Stimulated activated naive CD8-positive, alpha-beta T cell treated with anti-CD3 and anti-CD28 coated beads, Interleukin-15, Interleukin-2, amounts not matched to agents 100 ng/mL and 50 ng/mL, for 24 hours (primary cell): Measurements from ENCODE around the gene RTKN.
"Not testable (repeated sequence)": the region's sequence is repeated elsewhere in the genome, so short reads cannot be mapped to it uniquely, and the experiment has no call there.

Source experiments
- H3K27ac Mint-ChIP-seq: one replicate; pipeline ENCODE4 v1.8.0; 2021; ENCODE audit warnings: mild to moderate bottlenecking, mixed read lengths
- H3K27me3 Mint-ChIP-seq: one replicate; pipeline ENCODE4 v1.8.0; 2021; ENCODE audit warnings: mixed read lengths
- H3K36me3 Mint-ChIP-seq: one replicate; pipeline ENCODE4 v1.8.0; 2021; ENCODE audit warnings: low read depth, mixed read lengths
- H3K4me1 Mint-ChIP-seq: one replicate; pipeline ENCODE4 v1.8.0; 2021; ENCODE audit warnings: low read depth, mixed read lengths
- H3K4me3 Mint-ChIP-seq: one replicate; pipeline ENCODE4 v1.8.0; 2021; ENCODE audit warnings: mild to moderate bottlenecking, mixed read lengths
- H3K9me3 Mint-ChIP-seq: one replicate; pipeline ENCODE4 v1.8.0; 2021; ENCODE audit warnings: mixed read lengths

The RTKN gene

GRCh38 chr2:74471332-74472065 is 29.8 kb upstream of the RTKN start:
- H3K27ac Mint-ChIP-seq: peak overlapping the region; percentile 96
- H3K36me3 Mint-ChIP-seq: peaks cover 36% of the 10 kb centered on the region
- no peaks in the 10 kb centered on the region for H3K9me3 Mint-ChIP-seq
- H3K4me3 Mint-ChIP-seq: peak overlapping the region; percentile 96
- H3K27me3 Mint-ChIP-seq: no peaks in the 10 kb centered on the region
- H3K4me1 Mint-ChIP-seq: peaks cover 27% of the 10 kb centered on the region

GRCh38 chr2:74470742-74471141 is 29.0 kb upstream of the RTKN start:
- Mint-ChIP-seq H3K36me3 (peaks cover 35% of the 10 kb centered on the region), H3K4me3 (peak overlapping the region; percentile 57), H3K4me1 (peaks cover 32% of the 10 kb centered on the region), H3K27ac (peak overlapping the region; percentile 75)
- H3K27me3 Mint-ChIP-seq, H3K9me3 Mint-ChIP-seq: not testable (repeated sequence)

GRCh38 chr2:74464406-74464805 is 22.7 kb upstream of the RTKN start:
- H3K27me3 Mint-ChIP-seq: no peaks in the 10 kb centered on the region
- no peaks in the 10 kb centered on the region for H3K9me3 Mint-ChIP-seq
- H3K4me3 Mint-ChIP-seq: peak overlapping the region; percentile 97
- H3K36me3 Mint-ChIP-seq: peaks cover 11% of the 10 kb centered on the region
- peak overlapping the region; percentile 71 for H3K27ac Mint-ChIP-seq
- H3K4me1 Mint-ChIP-seq: peaks cover 30% of the 10 kb centered on the region

- H3K27me3 Mint-ChIP-seq: no peaks in the 10 kb centered on the region
- no peak overlapping the region for H3K4me3 Mint-ChIP-seq
- no peaks in the 10 kb centered on the region for H3K9me3 Mint-ChIP-seq
- H3K36me3 Mint-ChIP-seq: peaks cover 11% of the 10 kb centered on the region
- H3K27ac Mint-ChIP-seq: no peak overlapping the region
- peaks cover 44% of the 10 kb centered on the region for H3K4me1 Mint-ChIP-seq
These were observed 21.0 kb upstream of the RTKN start for GRCh38 chr2:74462786-74463105.

- no peak overlapping the region for H3K4me3 Mint-ChIP-seq
- H3K27me3 Mint-ChIP-seq: no peaks in the 10 kb centered on the region
- no peaks in the 10 kb centered on the region for H3K9me3 Mint-ChIP-seq
- H3K27ac Mint-ChIP-seq: no peak overlapping the region
- H3K4me1 Mint-ChIP-seq: peaks cover 45% of the 10 kb centered on the region
- peaks cover 12% of the 10 kb centered on the region for H3K36me3 Mint-ChIP-seq
These were observed 20.5 kb upstream of the RTKN start for GRCh38 chr2:74462054-74462785.

- H3K4me1 Mint-ChIP-seq: peaks cover 53% of the 10 kb centered on the region
- H3K9me3 Mint-ChIP-seq: no peaks in the 10 kb centered on the region
- no peak overlapping the region for H3K27ac Mint-ChIP-seq
- peaks cover 18% of the 10 kb centered on the region for H3K36me3 Mint-ChIP-seq
- no peaks in the 10 kb centered on the region for H3K27me3 Mint-ChIP-seq
- H3K4me3 Mint-ChIP-seq: no peak overlapping the region
These were observed 19.7 kb upstream of the RTKN start for GRCh38 chr2:74461187-74462053.

- not testable (repeated sequence) for H3K27me3 Mint-ChIP-seq, H3K9me3 Mint-ChIP-seq
- Mint-ChIP-seq H3K27ac (peak overlapping the region; percentile 52), H3K4me3 (peak overlapping the region; percentile 96), H3K4me1 (peaks cover 59% of the 10 kb centered on the region), H3K36me3 (peaks cover 27% of the 10 kb centered on the region)
These were observed 18.4 kb upstream of the RTKN start for GRCh38 chr2:74460187-74460586.

GRCh38 chr2:74459503-74460118 is 17.9 kb upstream of the RTKN start:
- Mint-ChIP-seq H3K27ac (peak overlapping the region; percentile 52), H3K4me3 (peak overlapping the region; percentile 96), H3K4me1 (peaks cover 65% of the 10 kb centered on the region), H3K36me3 (peaks cover 30% of the 10 kb centered on the region)
- H3K27me3 Mint-ChIP-seq, H3K9me3 Mint-ChIP-seq: not testable (repeated sequence)

GRCh38 chr2:74458938-74459363 is 17.2 kb upstream of the RTKN start:
- H3K27me3 Mint-ChIP-seq: no peaks in the 10 kb centered on the region
- peaks cover 30% of the 10 kb centered on the region for H3K36me3 Mint-ChIP-seq

GRCh38 chr2:74458132-74458937 is 16.6 kb upstream of the RTKN start, which contains the start of gene WBP1:
TSS of gene WBP1 (plus strand) at chr2:74458438. CDS start at chr2:74458603, 165 bp downstream.
- H3K9me3 Mint-ChIP-seq: no peaks in the 10 kb centered on the region
- peaks cover 63% of the 10 kb centered on the region for H3K4me1 Mint-ChIP-seq
- H3K27me3 Mint-ChIP-seq: no peaks in the 10 kb centered on the region
- H3K4me3 Mint-ChIP-seq: peak within 1 kb of the TSS; percentile 96
- peaks cover 29% of the 10 kb centered on the region for H3K36me3 Mint-ChIP-seq
- peak within 1 kb of the TSS; percentile 98 for H3K27ac Mint-ChIP-seq

More at GRCh38 chr2:74458938-74459363, 17.2 kb upstream of the RTKN start:
- no peaks in the 10 kb centered on the region for H3K9me3 Mint-ChIP-seq
- peak overlapping the region; percentile 98 for H3K27ac Mint-ChIP-seq
- H3K4me3 Mint-ChIP-seq: peak overlapping the region; percentile 96
- H3K4me1 Mint-ChIP-seq: peaks cover 67% of the 10 kb centered on the region

GRCh38 chr2:74457549-74458131 is 15.9 kb upstream of the RTKN start:
- Mint-ChIP-seq H3K27me3 (no peaks in the 10 kb centered on the region), H3K4me3 (peak overlapping the region; percentile 96), H3K27ac (peak overlapping the region; percentile 98), H3K4me1 (peaks cover 63% of the 10 kb centered on the region), H3K9me3 (no peaks in the 10 kb centered on the region), H3K36me3 (peaks cover 22% of the 10 kb centered on the region)

- Mint-ChIP-seq H3K27ac (peak overlapping the region; percentile 94), H3K4me3 (peak overlapping the region; percentile 96), H3K9me3 (no peaks in the 10 kb centered on the region), H3K36me3 (peaks cover 19% of the 10 kb centered on the region), H3K4me1 (peaks cover 67% of the 10 kb centered on the region), H3K27me3 (no peaks in the 10 kb centered on the region)
These were observed 15.4 kb upstream of the RTKN start for GRCh38 chr2:74457129-74457548.

GRCh38 chr2:74454654-74455511 is 13.1 kb upstream of the RTKN start, which contains the start of gene INO80B:
TSS of gene INO80B (plus strand) at chr2:74455087. CDS start at chr2:74455117, 30 bp downstream.
- H3K4me3 Mint-ChIP-seq: peak within 1 kb of the TSS; percentile 96
- peaks cover 19% of the 10 kb centered on the region for H3K36me3 Mint-ChIP-seq
- H3K4me1 Mint-ChIP-seq: peaks cover 64% of the 10 kb centered on the region
- H3K27me3 Mint-ChIP-seq: no peaks in the 10 kb centered on the region
- H3K27ac Mint-ChIP-seq: peak within 1 kb of the TSS; percentile 94
- no peaks in the 10 kb centered on the region for H3K9me3 Mint-ChIP-seq
